ENCODE data around the gene RASL12.

The RASL12 gene

DNA sequence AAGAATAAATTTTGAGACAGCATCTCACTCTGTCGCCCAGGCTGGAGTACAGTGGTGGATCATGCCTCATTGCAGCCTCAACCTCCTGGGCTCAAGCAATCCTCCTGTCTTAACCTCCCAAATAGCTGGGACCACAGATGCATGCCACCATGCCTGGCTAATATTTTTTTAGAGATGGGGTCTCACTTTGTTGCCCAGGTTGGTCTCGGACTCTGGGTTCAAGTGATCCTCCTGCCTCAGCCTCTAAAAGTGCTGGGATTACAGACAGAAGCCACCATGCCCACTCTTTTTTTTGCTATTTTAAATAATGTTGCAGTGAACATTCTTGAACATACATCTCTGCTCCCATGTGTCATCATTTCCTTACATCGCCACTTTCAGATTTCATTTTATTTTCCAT, 29.4 kb downstream of the RASL12 start:
- no peak overlapping the region for H3K4me3 ChIP-seq (ENCODE audit: control insufficient read depth, low read depth, low read length)
- TF ChIP-seq, protein P1, sequence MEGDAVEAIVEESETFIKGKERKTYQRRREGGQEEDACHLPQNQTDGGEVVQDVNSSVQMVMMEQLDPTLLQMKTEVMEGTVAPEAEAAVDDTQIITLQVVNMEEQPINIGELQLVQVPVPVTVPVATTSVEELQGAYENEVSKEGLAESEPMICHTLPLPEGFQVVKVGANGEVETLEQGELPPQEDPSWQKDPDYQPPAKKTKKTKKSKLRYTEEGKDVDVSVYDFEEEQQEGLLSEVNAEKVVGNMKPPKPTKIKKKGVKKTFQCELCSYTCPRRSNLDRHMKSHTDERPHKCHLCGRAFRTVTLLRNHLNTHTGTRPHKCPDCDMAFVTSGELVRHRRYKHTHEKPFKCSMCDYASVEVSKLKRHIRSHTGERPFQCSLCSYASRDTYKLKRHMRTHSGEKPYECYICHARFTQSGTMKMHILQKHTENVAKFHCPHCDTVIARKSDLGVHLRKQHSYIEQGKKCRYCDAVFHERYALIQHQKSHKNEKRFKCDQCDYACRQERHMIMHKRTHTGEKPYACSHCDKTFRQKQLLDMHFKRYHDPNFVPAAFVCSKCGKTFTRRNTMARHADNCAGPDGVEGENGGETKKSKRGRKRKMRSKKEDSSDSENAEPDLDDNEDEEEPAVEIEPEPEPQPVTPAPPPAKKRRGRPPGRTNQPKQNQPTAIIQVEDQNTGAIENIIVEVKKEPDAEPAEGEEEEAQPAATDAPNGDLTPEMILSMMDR (IDR thresholded peaks at IDR 0.05; ENCODE audit: control insufficient read depth, insufficient read depth, low read depth, low read length, missing control alignments) = no peak
- DNase-seq (ENCODE audit: low read depth) = no peak

DNA sequence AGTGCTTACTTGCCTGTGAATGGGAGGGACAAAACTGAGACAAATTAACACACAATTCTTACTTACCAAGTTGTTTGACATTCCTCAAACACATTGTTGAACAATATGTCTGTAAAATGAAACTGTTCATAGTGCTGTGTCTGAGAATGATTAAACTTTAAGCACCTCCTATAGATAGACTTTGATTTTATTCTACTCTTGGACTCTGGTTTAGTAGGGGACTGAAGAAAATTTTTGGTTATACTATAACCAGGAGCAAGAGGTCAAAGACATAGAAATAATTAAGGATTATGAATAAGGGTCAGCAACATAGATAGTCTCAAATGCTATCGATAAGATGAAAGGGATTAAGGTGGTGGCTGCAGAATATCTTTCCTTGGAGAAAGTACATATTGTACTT, 30.5 kb downstream of the RASL12 start:
- H3K4me3 ChIP-seq (ENCODE audit: control insufficient read depth, low read depth, low read length) = no peak overlapping the region
- TF ChIP-seq, protein P1 (IDR thresholded peaks at IDR 0.05; ENCODE audit: control insufficient read depth, insufficient read depth, low read depth, low read length, missing control alignments) = no peak
- no peak for DNase-seq (ENCODE audit: low read depth)

DNA sequence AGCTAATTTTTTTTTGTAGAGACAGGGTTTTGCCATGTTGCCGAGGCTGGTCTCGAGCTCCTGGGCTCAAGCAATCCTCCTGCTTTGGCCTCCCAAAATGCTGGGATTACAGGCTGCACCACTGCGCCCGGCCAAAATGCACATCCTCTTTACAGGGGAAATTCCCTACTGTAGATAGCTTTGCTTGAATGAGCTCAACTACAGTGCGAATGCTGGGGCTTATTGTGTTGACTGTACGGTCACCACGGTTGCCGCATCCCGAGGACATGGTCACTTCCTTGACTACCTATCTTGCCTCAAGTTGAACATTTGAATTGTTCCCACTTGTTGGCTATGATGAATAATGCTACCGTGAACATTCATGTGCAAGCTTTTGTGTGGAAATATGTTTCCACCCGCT, 33.1 kb downstream of the RASL12 start:
- no peak for DNase-seq (ENCODE audit: low read depth)
- TF ChIP-seq, protein P1 (IDR thresholded peaks at IDR 0.05; ENCODE audit: control insufficient read depth, insufficient read depth, low read depth, low read length, missing control alignments) = no peak

DNA sequence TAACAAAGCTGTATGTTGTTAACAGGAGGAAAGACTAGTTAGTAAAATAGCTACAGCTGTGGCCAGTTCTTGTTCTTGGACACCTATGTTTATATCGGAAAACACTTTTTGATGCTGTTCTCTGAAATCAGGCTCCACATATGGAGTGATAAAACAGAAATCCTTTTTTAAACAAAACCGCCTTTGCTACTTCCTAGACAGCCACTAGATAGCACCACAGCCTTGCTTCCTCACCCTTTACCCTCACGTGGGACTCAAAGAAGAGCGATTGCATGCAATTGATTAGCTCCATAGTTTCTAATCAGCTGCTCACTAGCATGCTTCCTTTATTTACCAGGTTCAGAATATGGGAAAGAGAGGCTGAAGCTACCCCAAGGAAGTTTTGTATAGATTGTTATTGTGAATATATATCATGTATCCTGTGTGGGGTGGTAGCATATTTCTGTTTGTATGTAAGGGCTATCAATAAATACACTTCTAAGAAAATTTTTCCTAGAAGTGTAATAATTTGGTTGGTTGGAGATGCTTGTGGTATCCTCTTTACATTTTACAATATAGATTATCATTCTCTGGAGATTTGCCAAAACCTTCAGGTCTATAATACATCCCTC, 34.0 kb downstream of the RASL12 start:
- H3K4me3 ChIP-seq (ENCODE audit: control insufficient read depth, low read depth, low read length) = no peak overlapping the region
- DNase-seq (ENCODE audit: low read depth) = no peak
- TF ChIP-seq, protein P1 (IDR thresholded peaks at IDR 0.05; ENCODE audit: control insufficient read depth, insufficient read depth, low read depth, low read length, missing control alignments) = peak; percentile 80

More for the DNA sequence above, 33.1 kb downstream of the RASL12 start:
- no peak overlapping the region for H3K4me3 ChIP-seq (ENCODE audit: control insufficient read depth, low read depth, low read length)

DNA sequence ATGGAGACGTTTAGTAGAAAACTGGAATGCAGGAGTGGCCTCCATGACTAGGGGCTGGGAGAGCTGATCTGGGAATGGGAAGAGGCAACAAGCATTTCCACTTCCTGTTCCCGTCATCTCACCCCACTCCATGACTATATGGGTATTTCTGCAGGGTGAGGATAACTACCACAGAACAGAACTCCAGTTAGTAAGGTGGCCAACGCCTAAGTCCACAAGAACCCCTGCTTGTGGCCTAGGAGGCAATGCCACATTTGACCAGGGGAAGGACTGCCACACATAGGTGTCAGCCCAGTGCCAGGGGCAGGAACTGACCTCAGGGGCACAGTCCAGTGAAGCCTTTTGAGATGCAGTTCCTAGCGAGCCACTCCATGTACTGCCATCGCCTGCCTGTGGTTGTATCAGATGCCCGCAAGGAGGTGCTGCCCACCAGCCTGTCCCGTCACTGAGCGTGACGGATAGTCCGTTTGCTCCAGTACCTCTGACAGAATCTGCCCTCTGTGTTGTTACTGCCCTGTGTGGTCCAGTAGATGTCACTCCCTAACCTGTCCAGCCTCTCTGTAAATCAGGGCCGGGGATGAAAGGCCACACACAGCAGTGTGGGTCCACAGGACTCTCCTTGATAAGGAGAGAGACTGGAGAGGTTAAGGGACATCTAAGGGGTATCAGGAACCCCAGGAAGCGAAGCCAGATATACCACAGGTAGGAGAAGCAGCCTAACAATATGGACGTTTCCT, 34.8 kb downstream of the RASL12 start:
- TF ChIP-seq, protein P1 (IDR thresholded peaks at IDR 0.05; ENCODE audit: control insufficient read depth, insufficient read depth, low read depth, low read length, missing control alignments) = peak; percentile 83
- peak; percentile 16 for DNase-seq (ENCODE audit: low read depth)
- H3K4me3 ChIP-seq (ENCODE audit: control insufficient read depth, low read depth, low read length) = no peak overlapping the region

DNA sequence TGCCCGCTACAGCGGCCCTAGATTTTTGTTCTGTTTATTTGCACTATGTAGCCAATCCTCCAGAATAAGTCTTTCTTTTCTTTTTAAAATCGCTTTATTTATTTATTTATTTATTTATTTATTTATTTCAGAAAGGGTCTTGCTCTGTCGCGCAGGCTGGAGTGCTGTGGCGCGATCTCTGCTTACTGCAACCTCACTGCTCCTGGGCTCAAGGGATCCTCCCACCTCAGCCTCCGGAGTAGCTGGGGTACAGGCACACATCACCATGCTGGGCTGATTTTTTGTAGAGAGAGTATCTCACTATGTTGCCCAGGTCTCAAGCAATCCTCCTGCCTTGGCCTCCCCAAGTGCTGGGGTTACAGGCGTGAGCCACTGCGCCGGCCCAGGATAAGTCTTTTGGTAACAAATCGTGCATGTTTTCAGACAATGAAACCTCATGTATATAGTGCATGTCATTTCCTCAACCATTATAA, 38.0 kb downstream of the RASL12 start:
- TF ChIP-seq, protein P1 (IDR thresholded peaks at IDR 0.05; ENCODE audit: control insufficient read depth, insufficient read depth, low read depth, low read length, missing control alignments) = no peak
- H3K4me3 ChIP-seq (ENCODE audit: control insufficient read depth, low read depth, low read length) = peak overlapping the region; percentile 97
- DNase-seq (ENCODE audit: low read depth) = no peak

Data from AG09309 (cell line).